ENCODE data around the gene CMPK1.

DNA sequence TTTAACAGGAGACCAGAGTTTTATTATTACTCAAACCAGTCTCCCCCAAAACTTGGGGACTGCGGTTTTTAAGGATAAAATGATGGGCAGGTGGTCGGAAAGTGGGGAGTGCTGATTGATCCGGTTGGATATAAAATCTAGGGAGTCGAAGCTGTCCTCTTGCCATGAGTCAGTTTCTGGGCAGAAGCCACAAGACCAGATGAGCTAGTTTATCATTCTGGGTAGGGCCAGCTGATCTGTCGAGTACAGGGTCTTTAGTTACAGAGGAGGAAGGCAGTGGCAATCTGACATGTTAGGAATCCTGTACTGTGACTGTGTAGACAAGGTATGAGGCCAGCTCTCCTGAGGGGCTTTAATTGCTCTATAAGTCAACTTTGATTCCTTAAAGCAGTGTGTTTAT, 59.6 kb downstream of the CMPK1 start:
- TF ChIP-seq, protein P1, sequence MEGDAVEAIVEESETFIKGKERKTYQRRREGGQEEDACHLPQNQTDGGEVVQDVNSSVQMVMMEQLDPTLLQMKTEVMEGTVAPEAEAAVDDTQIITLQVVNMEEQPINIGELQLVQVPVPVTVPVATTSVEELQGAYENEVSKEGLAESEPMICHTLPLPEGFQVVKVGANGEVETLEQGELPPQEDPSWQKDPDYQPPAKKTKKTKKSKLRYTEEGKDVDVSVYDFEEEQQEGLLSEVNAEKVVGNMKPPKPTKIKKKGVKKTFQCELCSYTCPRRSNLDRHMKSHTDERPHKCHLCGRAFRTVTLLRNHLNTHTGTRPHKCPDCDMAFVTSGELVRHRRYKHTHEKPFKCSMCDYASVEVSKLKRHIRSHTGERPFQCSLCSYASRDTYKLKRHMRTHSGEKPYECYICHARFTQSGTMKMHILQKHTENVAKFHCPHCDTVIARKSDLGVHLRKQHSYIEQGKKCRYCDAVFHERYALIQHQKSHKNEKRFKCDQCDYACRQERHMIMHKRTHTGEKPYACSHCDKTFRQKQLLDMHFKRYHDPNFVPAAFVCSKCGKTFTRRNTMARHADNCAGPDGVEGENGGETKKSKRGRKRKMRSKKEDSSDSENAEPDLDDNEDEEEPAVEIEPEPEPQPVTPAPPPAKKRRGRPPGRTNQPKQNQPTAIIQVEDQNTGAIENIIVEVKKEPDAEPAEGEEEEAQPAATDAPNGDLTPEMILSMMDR (conservative IDR thresholded peaks at IDR 0.05 in 1 of 2, IDR thresholded peaks at IDR 0.05 in 1 of 2; ENCODE audit: low read depth in 1 of 2, low read length in 2 of 2): no peak
- no peak for TF ChIP-seq EZH2 (IDR thresholded peaks at IDR 0.05; ENCODE audit: low read length, missing control alignments)
